GM19438 (cell line): ENCODE measurements around the gene RRM2.

Experiments
- ATAC-seq: cut with Tn5 transposase; IDR thresholded peaks from one replicate; pipeline ENCODE4 v1.9.1; 2021; ENCODE audit warnings: low read depth; ENCODE audit not compliant: unreplicated experiment

RRM2 gene

DNA sequence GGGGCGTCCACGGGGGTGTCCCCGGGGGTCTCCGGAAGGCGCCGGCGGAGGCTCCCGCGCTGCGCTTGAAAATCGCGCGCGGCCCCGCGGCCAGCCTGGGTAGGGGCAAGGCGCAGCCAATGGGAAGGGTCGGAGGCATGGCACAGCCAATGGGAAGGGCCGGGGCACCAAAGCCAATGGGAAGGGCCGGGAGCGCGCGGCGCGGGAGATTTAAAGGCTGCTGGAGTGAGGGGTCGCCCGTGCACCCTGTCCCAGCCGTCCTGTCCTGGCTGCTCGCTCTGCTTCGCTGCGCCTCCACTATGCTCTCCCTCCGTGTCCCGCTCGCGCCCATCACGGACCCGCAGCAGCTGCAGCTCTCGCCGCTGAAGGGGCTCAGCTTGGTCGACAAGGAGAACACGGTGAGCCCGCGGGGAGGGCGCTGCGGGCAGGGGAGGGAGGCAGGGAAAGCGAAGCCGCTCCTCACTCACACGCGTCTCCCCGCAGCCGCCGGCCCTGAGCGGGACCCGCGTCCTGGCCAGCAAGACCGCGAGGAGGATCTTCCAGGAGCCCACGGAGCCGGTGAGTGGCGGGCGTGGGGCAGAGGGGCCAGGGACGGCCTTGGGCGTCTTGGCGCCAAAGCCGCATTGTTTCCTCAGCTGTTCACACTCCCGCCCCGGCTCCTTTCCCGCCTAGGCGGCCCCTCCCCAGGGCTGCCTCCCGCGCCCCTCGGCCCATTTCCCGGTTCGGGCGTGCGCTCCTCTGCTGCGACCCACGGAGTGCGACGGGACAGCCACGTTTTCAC, at the start of gene RRM2:
Gene RRM2, plus strand, starts transcription at position 240 of the 781 bp plus-strand sequence. Its CDS starts 60 bp downstream, at position 300.
- ATAC-seq, result peak; percentile 61

DNA sequence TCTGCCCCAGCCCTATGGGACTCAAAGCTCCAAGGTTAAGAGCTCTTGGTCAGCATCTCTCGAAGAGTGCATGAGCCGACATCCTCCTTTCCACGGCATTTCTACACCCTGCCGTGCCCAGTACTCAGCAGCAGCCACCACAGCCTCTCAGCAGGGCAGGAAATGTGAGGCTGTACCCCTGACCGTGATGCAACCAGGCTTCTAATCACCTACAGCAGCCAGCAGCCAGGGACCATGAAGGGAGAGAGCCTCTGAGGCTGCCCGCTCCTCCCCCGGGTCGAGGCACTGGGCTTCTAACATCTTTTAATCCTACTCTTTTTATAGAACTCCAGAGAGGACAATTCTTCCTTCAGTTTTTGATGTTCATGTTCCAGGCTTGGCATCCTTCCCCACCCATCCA, 48.8 kb upstream of the RRM2 start:
- no peak for ATAC-seq

DNA sequence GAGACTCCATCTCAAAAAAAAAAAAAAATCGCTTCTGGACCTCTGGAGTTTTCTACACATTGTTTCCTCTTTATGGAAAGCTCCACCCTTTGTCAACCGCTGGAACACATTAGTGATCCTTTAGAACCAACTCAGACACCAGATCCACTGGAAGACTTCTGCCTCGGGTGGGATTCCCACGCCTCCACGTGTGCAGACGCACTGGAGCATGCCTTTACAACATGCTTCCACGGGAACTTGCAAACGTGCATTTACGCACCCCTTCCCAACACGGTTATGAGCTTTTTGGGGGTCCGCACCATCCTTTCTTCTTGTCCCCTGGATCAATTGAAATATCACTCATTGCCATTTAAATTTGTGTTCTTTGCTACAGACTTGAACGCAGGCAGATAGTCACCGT, 47.4 kb upstream of the RRM2 start:
- ATAC-seq, result no peak

DNA sequence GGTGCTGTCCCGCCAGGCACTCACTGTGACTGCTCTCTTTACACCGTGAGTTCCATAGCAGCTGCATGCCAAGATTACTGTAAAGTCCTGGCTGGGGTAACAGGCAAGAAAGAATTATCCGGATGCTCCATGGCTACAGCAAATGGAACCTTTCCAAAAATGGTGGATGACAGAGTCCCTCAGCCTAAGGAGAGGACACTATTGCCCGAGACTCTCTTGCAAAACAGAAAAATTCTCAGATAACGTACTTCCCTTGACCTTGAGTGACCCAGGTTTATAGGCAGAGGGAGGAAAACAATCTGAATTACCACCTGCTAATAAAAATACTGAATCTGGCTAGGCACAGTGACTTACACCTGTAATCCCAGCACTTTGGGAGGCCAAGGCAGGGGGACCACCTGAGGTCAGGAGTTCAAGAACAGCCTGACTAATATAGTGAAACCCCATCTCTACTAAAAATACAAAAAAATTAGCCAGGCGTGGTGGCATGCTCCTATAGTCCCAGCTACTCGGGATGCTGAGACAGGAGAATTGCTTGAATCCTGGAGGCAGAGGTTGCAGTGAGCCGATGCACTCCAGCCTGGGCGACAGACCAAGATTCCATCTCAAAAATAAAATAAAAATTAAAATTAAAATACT, 46.8 kb upstream of the RRM2 start:
- ATAC-seq, result no peak

DNA sequence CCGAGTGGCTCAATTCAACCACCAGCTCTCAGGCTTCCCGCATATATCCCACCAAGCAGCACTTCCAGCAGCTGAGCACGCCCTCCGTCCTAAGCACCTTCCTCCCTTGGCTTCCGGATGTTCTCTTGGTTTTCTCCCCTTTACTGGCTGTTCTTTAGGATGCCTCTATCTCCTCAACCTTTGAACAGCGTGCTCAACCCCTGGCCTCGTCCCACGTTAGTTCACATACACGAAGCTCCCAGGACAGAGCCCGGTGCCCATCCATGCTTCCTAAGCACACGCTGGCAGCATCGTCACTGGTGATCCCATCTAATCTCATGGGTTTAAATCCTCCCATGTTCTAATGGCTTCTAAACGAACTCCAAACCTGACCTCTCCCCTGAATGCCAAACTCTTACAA, 46.0 kb upstream of the RRM2 start:
- ATAC-seq, result no peak

DNA sequence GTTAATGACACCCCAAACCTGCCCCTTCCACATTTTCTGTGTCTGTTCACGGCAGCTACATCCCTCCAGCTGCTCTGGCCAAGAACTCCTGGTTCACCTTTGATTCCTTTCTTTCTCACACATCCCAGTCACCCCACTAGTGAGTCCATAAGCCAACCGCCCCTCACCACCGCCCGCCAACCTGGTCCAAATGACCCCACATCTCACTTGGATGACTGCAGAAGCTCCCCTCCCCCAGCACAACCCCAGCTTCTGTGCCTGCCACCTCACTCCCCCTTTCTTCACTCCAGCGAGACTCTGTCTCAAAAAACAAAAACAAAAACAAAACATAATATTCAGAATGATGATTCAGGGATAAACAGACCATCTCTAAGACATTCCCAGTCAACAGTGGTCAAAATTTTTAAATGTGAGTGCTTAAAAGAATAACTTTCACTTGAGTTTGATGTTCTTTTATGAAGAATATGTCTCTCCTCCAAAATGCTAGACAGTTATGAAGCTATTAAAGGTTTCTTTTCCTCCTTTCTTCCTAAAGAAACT, 45.5 kb upstream of the RRM2 start:
- no peak for ATAC-seq

DNA sequence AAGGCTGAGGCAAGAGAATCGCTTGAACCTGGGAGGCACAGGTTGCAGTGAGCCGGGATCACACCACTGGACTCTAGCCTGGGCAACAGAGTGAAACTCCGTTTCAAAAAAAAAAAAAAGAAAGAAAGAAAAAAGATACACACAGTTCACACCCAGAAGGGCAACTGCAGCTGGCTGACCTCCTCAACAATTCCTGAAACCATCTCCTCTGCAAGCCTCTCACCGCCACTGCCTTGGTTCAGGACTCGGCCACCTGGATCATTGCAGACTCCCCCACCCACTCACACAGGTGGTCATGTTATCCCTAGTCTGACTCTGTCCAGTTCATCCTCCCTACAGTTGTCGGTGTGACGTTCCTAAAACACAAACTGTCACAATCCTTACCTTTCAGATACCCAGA, 44.5 kb upstream of the RRM2 start:
- ATAC-seq, result no peak

DNA sequence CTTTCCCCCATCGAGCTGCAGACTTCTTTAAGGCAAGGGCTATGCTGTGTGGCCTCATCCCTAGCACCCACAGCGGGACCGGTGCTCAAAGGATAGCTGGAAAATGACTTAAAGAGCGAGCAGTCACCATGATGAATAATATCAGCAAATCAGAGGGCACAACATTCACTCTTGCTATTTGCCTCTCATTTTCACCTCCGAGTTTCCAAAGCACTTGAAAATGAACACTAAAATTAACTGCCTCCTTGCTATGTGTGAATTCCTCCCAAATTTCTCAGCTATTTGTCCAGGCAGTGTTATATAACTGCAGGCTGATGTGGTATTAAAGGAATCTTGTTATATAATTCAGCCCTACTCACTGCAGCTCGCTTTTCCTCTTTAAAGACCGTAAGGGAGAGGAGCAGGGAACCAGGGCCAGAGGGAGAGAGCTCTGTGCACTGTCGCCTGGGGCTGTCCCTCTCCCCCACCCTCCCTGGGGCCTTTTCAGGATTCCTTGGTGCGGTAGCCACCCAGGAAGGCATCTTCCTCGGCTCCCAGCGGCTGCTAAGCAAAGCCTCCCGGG, 43.8 kb upstream of the RRM2 start:
- no peak for ATAC-seq

DNA sequence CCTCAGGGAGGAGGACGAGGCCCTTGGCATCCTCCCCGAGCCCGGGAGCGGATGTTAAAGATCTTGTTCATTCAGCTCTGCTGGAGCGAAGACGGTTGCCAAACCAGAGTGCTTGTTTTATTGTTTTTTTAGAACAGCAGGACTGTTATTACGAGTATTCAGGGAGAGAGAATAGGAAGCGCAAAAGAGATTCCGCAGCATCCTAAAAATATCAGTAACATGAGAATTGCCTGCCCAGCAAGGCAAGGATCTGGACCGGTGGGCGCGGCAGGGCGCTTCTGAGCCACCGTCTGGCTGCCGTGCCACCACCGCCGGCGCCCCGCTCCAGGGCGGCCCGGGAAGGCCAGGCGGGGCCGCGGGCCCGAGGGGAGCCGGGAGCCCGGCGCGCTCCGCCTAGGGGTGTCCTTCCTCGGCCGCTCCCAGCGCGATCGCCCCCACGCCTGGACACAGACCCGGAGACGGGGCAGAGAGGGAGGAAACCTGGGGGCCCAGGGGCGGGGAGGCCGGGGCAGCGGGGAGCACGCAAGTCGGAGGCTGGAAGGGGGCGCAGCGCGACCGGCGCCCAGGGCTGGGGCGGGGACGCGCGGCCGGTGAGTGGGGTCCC, 43.2 kb upstream of the RRM2 start:
- peak; percentile 9 for ATAC-seq

DNA sequence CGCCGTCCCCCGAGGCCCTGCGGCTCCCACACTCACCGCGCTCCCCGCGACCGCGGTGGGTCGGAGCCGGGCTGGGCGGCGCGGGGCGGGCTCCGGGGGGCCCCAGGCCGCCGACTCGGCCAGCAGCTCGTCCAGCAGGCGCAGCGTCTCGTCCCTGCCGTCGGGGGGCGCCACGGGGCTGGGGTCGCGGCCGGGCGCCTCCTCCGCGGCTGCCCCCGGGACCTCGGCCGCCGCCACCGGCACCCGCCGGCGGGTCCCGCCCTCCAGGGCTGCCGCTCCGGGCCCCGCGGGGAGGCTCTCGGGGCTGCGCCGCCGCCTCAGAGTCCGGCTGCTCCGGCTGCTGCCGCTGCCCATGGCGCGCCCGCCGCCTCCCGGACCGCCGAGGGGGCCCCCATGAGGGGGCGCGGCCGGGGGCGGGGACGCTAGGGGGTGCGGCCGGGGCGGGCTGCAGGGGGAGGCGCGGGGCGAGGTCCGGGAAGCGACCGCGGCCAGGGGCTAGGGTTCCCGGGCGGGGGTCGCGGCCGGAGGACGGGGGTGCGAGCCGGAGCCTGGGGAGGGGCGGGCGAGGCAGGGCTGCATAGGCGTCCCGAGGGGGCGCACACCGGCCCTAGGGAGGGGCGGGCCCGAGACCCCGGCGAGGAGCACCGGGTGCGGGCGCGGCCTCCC, 42.5 kb upstream of the RRM2 start, which contains the start of gene CYS1:
Gene CYS1, minus strand, starts transcription at position 542 of the 666 bp plus-strand sequence. Its CDS starts 188 bp downstream, at position 354.
- peak; percentile 19 for ATAC-seq

DNA sequence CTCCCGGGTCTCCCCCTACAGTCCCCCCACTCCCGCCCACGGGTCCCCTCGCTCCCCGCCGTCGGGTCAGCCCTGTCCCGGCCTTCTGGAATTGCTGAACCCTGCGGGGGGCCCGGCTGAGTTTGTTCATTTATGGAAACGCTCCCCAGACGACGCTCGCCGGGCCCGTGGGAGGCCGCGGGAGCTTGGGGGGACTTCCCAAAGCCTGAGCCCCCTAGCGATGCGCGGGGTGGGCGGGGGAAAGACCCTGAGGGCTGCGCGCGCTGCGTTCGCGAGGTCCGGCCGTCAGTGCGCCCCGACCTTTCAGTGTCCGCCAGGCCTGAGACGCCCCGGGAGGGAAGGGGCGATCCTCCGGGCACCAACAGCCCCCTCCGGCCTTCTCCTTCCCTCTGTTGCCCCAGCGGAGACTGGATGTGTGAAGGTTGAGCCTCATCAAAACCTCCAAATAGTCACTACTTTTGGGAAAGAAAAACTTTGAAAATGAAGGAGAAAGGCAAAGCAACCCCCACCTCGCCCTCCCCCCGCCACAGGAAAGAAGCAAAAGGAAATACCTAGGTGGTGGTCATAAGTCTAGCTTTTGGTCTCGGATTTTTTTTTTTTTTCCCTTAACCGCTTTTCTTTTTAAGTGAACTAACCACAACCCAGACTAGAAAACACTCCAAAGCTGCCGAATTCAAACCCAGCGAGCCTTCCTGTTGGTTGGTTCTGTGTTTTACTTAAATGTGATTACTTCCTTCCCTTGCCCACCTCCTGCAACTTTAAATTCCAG, 41.8 kb upstream of the RRM2 start:
- peak; percentile 19 for ATAC-seq

DNA sequence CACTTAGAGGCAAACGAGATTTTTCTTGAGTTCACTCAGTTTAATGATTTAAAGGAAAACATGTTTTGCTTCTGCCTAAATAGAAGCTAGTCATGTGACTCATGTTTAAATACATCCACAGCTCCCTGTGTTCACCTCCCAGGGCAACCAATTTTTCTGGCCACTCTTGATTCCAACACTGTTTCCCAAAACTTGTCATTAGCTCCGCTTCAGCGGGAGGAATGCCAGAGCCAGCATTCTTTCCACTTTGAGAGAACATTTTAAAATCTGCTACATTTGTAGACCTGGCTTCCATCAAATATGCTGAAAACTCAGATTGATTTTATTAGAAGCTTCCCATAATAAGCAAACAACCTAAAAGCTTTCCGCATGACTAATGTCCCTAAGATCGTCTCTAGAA, 39.5 kb upstream of the RRM2 start:
- ATAC-seq, result no peak

DNA sequence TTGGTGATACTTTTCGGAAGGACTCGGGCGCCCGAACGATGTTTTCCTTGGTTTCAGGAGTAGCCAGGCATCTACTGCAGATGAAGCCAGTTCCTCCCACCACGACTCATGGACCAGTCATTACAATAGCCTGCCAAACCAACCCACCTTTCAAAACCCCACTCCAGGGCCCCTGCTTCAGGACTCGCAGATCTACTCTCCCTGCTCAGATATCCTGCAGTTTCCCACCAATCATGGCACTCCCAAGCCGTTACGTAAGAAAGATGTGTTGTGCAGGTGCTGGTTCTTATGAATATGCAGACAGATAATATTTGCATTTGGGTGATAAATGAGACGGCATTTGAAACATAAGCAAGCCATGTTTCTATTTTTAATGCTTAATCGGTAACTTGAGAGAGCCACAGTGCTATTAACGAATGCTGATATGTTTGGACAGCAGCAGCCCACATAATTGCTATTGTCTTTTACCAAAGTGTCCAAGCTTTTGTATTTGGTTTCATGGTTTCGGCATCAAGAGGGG, 38.8 kb upstream of the RRM2 start:
- peak; percentile 31 for ATAC-seq

DNA sequence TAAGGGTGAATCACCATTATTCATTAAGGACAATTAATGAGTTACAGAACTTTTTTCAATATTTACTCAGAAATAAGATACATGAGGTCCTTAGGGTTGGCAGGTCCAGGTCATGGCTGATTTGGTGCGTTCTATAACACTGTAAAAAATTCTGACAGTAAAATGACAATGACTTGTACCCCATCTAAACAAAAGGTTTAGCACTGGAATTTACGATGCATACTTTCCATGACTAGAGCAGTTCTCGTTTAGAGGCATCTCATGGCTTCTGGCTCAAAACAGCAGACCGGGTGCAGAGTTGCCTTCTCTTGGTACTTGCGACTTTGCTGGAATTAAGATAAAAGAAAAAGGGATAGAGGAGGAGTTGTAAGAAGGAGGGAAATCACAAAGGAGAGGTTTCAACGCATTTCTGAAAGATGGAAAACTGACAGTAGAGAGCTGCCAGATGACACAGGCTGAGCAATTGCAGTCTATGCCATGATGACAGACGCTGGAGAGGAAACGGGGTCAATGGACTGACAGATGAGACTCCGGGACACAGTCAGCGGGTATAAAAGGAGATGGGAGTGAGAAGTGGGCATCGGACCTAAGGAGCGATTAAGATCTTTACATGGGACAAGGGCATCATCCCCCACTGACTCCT, 38.2 kb upstream of the RRM2 start:
- ATAC-seq, result peak; percentile 1

DNA sequence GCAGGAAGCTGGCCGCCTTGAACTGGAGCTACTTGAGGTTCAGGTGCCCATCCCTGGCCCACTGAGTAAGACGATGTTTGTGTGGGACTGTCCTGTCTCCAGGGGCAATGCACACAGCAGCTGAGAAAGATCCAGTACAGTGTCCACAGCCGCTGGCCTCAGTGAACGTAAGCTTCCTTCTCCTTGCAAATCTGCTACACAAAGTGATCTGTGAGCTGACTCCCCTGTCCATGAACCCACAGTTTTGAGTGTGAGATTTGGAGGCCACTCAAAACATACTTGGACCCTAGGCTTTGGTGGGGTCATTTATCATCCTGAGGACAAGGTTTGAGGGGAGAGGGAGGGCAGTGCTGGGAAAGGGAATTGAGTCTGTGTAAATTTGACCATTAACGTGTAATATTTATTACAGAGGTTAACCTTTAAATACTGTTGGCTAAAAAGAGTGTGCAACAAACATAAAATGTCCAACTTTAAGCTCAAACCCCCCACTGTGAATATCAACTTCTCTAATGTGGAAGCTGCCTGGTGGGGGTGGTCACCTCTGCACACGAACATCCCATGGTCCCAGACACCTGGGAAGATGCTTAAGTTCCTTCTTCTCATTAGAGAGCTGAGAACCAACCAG, 37.4 kb upstream of the RRM2 start:
- ATAC-seq, result no peak

DNA sequence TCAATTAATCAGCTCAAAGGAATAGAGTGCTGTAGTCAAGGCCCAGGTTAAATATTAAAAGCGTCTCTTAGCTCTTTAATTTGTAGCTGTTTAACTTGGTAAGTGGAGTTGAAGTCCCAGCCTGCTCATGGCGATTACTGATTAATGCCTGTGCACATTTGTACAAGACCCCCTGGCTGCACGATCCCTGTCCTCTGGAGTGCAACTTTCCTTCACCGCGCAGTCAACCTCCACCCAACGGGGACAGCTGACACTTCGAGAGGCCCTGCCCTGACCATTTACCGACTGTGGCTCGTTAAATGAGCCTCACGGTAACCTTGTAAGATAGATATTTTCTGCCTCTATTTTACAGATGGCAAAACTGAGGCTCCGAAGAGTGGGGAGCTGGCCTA, 36.9 kb upstream of the RRM2 start:
- ATAC-seq, result no peak

DNA sequence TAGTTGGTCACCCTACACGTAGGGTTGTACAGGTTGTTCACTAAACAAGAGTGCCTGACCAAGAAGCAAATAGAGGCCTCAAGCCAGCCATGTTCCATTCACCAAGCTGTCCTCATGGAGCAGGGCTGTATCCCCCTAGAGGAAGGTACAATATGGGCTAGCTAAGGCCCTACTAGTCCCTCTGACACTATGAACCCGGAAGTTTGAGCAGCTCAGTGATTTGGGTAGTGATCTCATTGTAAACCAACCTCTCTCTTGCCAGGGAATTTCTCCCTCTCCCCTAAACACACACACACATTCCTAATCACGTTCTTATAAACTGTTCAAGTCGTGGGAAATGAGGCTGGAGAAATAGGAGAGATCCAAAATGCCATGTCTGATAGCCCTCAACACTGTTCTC, 35.6 kb upstream of the RRM2 start:
- no peak for ATAC-seq

DNA sequence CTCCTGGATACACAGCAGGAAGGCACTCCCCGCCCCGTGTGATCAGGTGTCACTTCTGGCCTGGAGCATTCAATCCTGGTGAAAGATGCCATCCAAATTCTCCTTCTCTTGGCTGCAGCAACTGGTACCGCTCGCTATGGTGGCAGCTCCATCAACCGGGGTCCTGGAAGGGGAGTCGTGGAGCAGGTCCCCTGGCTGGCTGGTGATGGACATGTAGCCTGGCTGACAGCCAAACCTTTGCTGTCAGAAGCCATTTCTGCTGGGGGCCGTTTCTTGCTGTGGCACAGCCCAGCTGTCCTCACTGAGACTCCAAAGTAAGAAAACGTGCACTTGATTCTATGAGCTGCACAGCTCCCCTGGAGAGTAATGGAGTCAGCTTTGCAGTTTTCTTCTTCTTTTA, 35.2 kb upstream of the RRM2 start:
- ATAC-seq, result no peak
